ENCODE results near the gene UQCRC1. TPM values are rescaled to one million over a fixed set of nuclear protein-coding genes. Genes with fewer than 3 reads are reported as not detected.

UQCRC1 gene
- 162 to 219 TPM (median 177 TPM) in 5 replicates for total RNA-seq (2022; extraction: Qiagen RNA extraction; ENCODE audit: low read depth)

GRCh38 chr3:48609088-48610005, at the start of gene UQCRC1:
Gene UQCRC1 (minus strand): TSS chr3:48609646. CDS start chr3:48609620, 26 bp downstream.

GRCh38 chr3:48635222-48636021, 26.0 kb upstream of the UQCRC1 start, which contains the start of gene SLC26A6:
Gene SLC26A6 (minus strand): TSS chr3:48635461. CDS start chr3:48635393, 68 bp downstream.

GRCh38 chr3:48621461-48621869, 12.0 kb upstream of the UQCRC1 start, which contains the start of gene TMEM89:
Gene TMEM89 (minus strand): TSS chr3:48621769. CDS start chr3:48621756, 13 bp downstream.

GRCh38 chr3:48595075-48595525, 14.3 kb downstream of the UQCRC1 start, which contains the start of gene COL7A1:
Gene COL7A1 (minus strand): TSS chr3:48595329. CDS start chr3:48595159, 170 bp downstream.

GRCh38 chr3:48563382-48563918, 46.0 kb downstream of the UQCRC1 start, which contains the start of gene UCN2:
Gene UCN2 (minus strand): TSS chr3:48563781. CDS start chr3:48563124, 657 bp downstream.

GRCh38 chr3:48556796-48557626, 52.4 kb downstream of the UQCRC1 start, which contains the start of gene PFKFB4:
Gene PFKFB4 (minus strand): TSS chr3:48556803. CDS start chr3:48556777, 26 bp downstream.

Other genes with a start within 250 kb of the UQCRC1 start
- gene FBXW12, start 237.4 kb downstream of the UQCRC1 start, total RNA-seq (2022; extraction: Qiagen RNA extraction; ENCODE audit: low read depth): not detected in 5 replicates
- gene PLXNB1, start 179.6 kb downstream of the UQCRC1 start, total RNA-seq (2022; extraction: Qiagen RNA extraction; ENCODE audit: low read depth): 14.6 to 17.8 TPM (median 16.9 TPM) in 5 replicates
- 25.3 to 29.7 TPM (median 26.2 TPM) in 5 replicates for gene CCDC51, start 169.5 kb downstream of the UQCRC1 start, total RNA-seq (2022; extraction: Qiagen RNA extraction; ENCODE audit: low read depth)
- 276 to 367 TPM (median 288 TPM) in 5 replicates for gene TMA7, start 169.4 kb downstream of the UQCRC1 start, total RNA-seq (2022; extraction: Qiagen RNA extraction; ENCODE audit: low read depth)
- gene ATRIP, start 162.9 kb downstream of the UQCRC1 start, total RNA-seq (2022; extraction: Qiagen RNA extraction; ENCODE audit: low read depth): 7.9 to 10.4 TPM (median 8.4 TPM) in 5 replicates
- gene SHISA5, start 105.5 kb downstream of the UQCRC1 start, total RNA-seq (2022; extraction: Qiagen RNA extraction; ENCODE audit: low read depth): 95.8 to 129 TPM (median 122 TPM) in 5 replicates
- gene PFKFB4, start 52.8 kb downstream of the UQCRC1 start, total RNA-seq (2022; extraction: Qiagen RNA extraction; ENCODE audit: low read depth): 9.0 to 14.2 TPM (median 13.2 TPM) in 5 replicates
- gene UCN2, start 45.9 kb downstream of the UQCRC1 start, total RNA-seq (2022; extraction: Qiagen RNA extraction; ENCODE audit: low read depth): 8.0 to 10.3 TPM (median 8.5 TPM) in 5 replicates
- 138 to 185 TPM (median 169 TPM) in 5 replicates for gene COL7A1, start 14.3 kb downstream of the UQCRC1 start, total RNA-seq (2022; extraction: Qiagen RNA extraction; ENCODE audit: low read depth)
- gene TMEM89, start 12.1 kb upstream of the UQCRC1 start, total RNA-seq (2022; extraction: Qiagen RNA extraction; ENCODE audit: low read depth): not detected in 5 replicates
- 14.3 to 19.9 TPM (median 17.5 TPM) in 5 replicates for gene SLC26A6, start 25.8 kb upstream of the UQCRC1 start, total RNA-seq (2022; extraction: Qiagen RNA extraction; ENCODE audit: low read depth)
- 3.1 to 4.8 TPM (median 4.0 TPM) in 5 replicates for gene CELSR3, start 53.2 kb upstream of the UQCRC1 start, total RNA-seq (2022; extraction: Qiagen RNA extraction; ENCODE audit: low read depth)
- 7.4 to 9.7 TPM (median 8.5 TPM) in 5 replicates for gene NCKIPSD, start 76.3 kb upstream of the UQCRC1 start, total RNA-seq (2022; extraction: Qiagen RNA extraction; ENCODE audit: low read depth)
- 43.9 to 52.0 TPM (median 47.8 TPM) in 5 replicates for gene IP6K2, start 107.6 kb upstream of the UQCRC1 start, total RNA-seq (2022; extraction: Qiagen RNA extraction; ENCODE audit: low read depth)
- 14.5 to 21.4 TPM (median 16.9 TPM) in 5 replicates for gene PRKAR2A, start 238.2 kb upstream of the UQCRC1 start, total RNA-seq (2022; extraction: Qiagen RNA extraction; ENCODE audit: low read depth)

All from A549 treated with GW870086 at 1 μM for 4 hours (cell line).